ENCODE results near the gene HOXB3. TPM values are rescaled to one million over a fixed set of nuclear protein-coding genes. Genes with fewer than 3 reads are reported as not detected.

Gene HOXB3
- polyA plus RNA-seq, 1 donor (not counting 4 experiments of a cell fraction or from before 2014, with no cell fraction given) = 1.1 TPM

GRCh38 chr17:48528936-48529682 is 60.9 kb downstream of the HOXB3 start:
- no peak overlapping the region for H3K27ac ChIP-seq (ENCODE audit: control insufficient read depth, insufficient read depth, low read length)
- peaks cover 11% of the 10 kb centered on the region for H3K4me1 ChIP-seq (ENCODE audit: control insufficient read depth, extremely low read depth, insufficient read depth, low read length)
- H3K9me1 ChIP-seq (ENCODE audit: control insufficient read depth, extremely low read depth, insufficient read depth, low read length) = no peaks in the 10 kb centered on the region
- dilution Hi-C loops (cut with MboI; ENCODE audit: extremely low pct_ligation_motif_present, low sequenced_read_pairs) = no loop called here
- TF ChIP-seq EZH2 (IDR thresholded peaks at IDR 0.05; ENCODE audit: low read length) (no peak), CTCF (optimal IDR thresholded peaks at IDR 0.05 in 1 of 3, IDR thresholded peaks at IDR 0.05 in 1 of 3, conservative IDR thresholded peaks at IDR 0.05 in 1 of 3; ENCODE audit: extremely low read depth in 1 of 3, insufficient read depth in 2 of 3, low read length in 3 of 3) (no peak)
- no peaks in the 10 kb centered on the region for H4K20me1 ChIP-seq (ENCODE audit: control insufficient read depth, extremely low read depth, insufficient read depth, low read length)
- DNase-seq (ENCODE audit: low read depth, low spot score) (no peak), FAIRE-seq (no peak)
- H3K9me3 ChIP-seq (ENCODE audit: control insufficient read depth, low read depth, low read length) = no peaks in the 10 kb centered on the region
- H3K4me2 ChIP-seq (ENCODE audit: control insufficient read depth, extremely low read depth, insufficient read depth, low read depth, low read length) = peak overlapping the region; percentile 54
- H3K36me3 ChIP-seq (ENCODE audit: control insufficient read depth in 2 of 2, extremely low read depth in 1 of 2, insufficient read depth in 2 of 2, low read length in 2 of 2) = no peaks in the 10 kb centered on the region
- H3K27me3 ChIP-seq (ENCODE audit: control insufficient read depth, extremely low read depth, insufficient read depth, low read length) = peaks cover 4% of the 10 kb centered on the region
- H2AFZ ChIP-seq (ENCODE audit: control insufficient read depth, low read length) = peak overlapping the region; percentile 71
- H3K9ac ChIP-seq (ENCODE audit: control insufficient read depth, extremely low read depth, insufficient read depth, low read length) = no peak overlapping the region
- no peaks in the 10 kb centered on the region for H3K79me2 ChIP-seq (ENCODE audit: control insufficient read depth, insufficient read depth, low read length)
- H3K4me3 ChIP-seq (ENCODE audit: control insufficient read depth in 2 of 3, extremely low read depth in 1 of 3, insufficient read depth in 2 of 3, low read depth in 1 of 3, low read length in 3 of 3) = peak overlapping the region in 1 of 3 experiments; percentile 14

GRCh38 chr17:48528153-48528935 is 61.7 kb downstream of the HOXB3 start:
- Histone ChIP-seq H3K79me2 (ENCODE audit: control insufficient read depth, insufficient read depth, low read length) (no peaks in the 10 kb centered on the region), H3K9me1 (ENCODE audit: control insufficient read depth, extremely low read depth, insufficient read depth, low read length) (no peaks in the 10 kb centered on the region), H3K36me3 (ENCODE audit: control insufficient read depth in 2 of 2, extremely low read depth in 1 of 2, insufficient read depth in 2 of 2, low read length in 2 of 2) (no peaks in the 10 kb centered on the region), H3K27me3 (ENCODE audit: control insufficient read depth, extremely low read depth, insufficient read depth, low read length) (peaks cover 4% of the 10 kb centered on the region), H3K9ac (ENCODE audit: control insufficient read depth, extremely low read depth, insufficient read depth, low read length) (no peak overlapping the region), H2AFZ (ENCODE audit: control insufficient read depth, low read length) (peak overlapping the region; percentile 34), H3K4me2 (ENCODE audit: control insufficient read depth, extremely low read depth, insufficient read depth, low read depth, low read length) (no peak overlapping the region), H4K20me1 (ENCODE audit: control insufficient read depth, extremely low read depth, insufficient read depth, low read length) (no peaks in the 10 kb centered on the region), H3K4me3 (ENCODE audit: control insufficient read depth in 2 of 3, extremely low read depth in 1 of 3, insufficient read depth in 2 of 3, low read depth in 1 of 3, low read length in 3 of 3) (no peak overlapping the region), H3K27ac (ENCODE audit: control insufficient read depth, insufficient read depth, low read length) (no peak overlapping the region), H3K4me1 (ENCODE audit: control insufficient read depth, extremely low read depth, insufficient read depth, low read length) (peaks cover 11% of the 10 kb centered on the region), H3K9me3 (ENCODE audit: control insufficient read depth, low read depth, low read length) (no peaks in the 10 kb centered on the region)
- dilution Hi-C loops (cut with MboI; ENCODE audit: extremely low pct_ligation_motif_present, low sequenced_read_pairs) = no loop called here
- FAIRE-seq = no peak
- no peak for DNase-seq (ENCODE audit: low read depth, low spot score)
- TF ChIP-seq EZH2 (IDR thresholded peaks at IDR 0.05; ENCODE audit: low read length) (no peak), CTCF (optimal IDR thresholded peaks at IDR 0.05 in 1 of 3, IDR thresholded peaks at IDR 0.05 in 1 of 3, conservative IDR thresholded peaks at IDR 0.05 in 1 of 3; ENCODE audit: extremely low read depth in 1 of 3, insufficient read depth in 2 of 3, low read length in 3 of 3) (no peak)
